IMR-90 (cell line): Measurements from ENCODE around the gene CHST14. TPM values are rescaled to one million over a fixed set of nuclear protein-coding genes. Genes with fewer than 3 reads are reported as not detected.
A peak's percentile ranks its signal among the peaks of the same experiment; 100 is the strongest.

Source experiments
- ATAC-seq: fragments of 200-7000 bp; cut with Tn5 transposase; 2 replicates; pipeline ENCODE4 v1.9.1; 2020; ENCODE audit warnings: low read depth, mild to moderate bottlenecking, moderate library complexity
- BruUV-seq: library from RNA; stranded (reverse); fragments of 400-500 nt; replicated peaks from 2 replicates; lab custom pipeline; 2021; lab: Mats Ljungman, UMichigan
- CTCF ChIA-PET: fragments of 300-600 bp; formaldehyde crosslinking; extraction: SDS; loops from one replicate; lab custom pipeline; 2021; ENCODE audit warnings: antibody characterized with exemption; lab: Yijun Ruan, JAX
- POLR2A ChIA-PET: fragments of 300-600 bp; sonication (Branson Sonifier 250); formaldehyde crosslinking; loops from one replicate; lab custom pipeline; 2022; ENCODE audit warnings: antibody characterized with exemption; ENCODE audit not compliant: unreplicated experiment; lab: Charles Lee
- DNase-seq: peaks from one replicate; pipeline ENCODE4 v3.0.0; 2013
- H2AFZ ChIP-seq: replicated peaks from 2 replicates; pipeline ENCODE3; 2013; ENCODE audit warnings: low read length, mild to moderate bottlenecking; ENCODE audit not compliant: poor library complexity
- H2AK5ac ChIP-seq: 2 replicates; pipeline ENCODE4 v1.6.1; 2013; ENCODE audit warnings: low read depth, low read length, inconsistent platforms
- H2AK9ac ChIP-seq: replicated peaks from 2 replicates; pipeline ENCODE3; 2013; ENCODE audit warnings: mild to moderate bottlenecking, low read depth, low read length, moderate library complexity; ENCODE audit not compliant: poor library complexity
- H2BK120ac ChIP-seq: 2 replicates; pipeline ENCODE4 v1.6.1; 2013; ENCODE audit warnings: low read depth, low read length, inconsistent platforms
- H2BK15ac ChIP-seq: 3 replicates; pipeline ENCODE4 v1.6.1; 2013; ENCODE audit warnings: low read depth, low read length, inconsistent platforms
- H2BK20ac ChIP-seq: 2 replicates; pipeline ENCODE4 v1.6.1; 2013; ENCODE audit warnings: low read depth, mild to moderate bottlenecking, inconsistent platforms, low read length, moderate library complexity
- H2BK5ac ChIP-seq: 2 replicates; pipeline ENCODE4 v1.6.1; 2013; ENCODE audit warnings: mild to moderate bottlenecking, low read depth, low read length, inconsistent platforms; ENCODE audit not compliant: poor library complexity, severe bottlenecking
- H3K14ac ChIP-seq: replicated peaks from 2 replicates; pipeline ENCODE4 v1.6.1; 2013; ENCODE audit warnings: low read depth, low read length, inconsistent platforms
- H3K18ac ChIP-seq: 2 replicates; pipeline ENCODE4 v1.6.1; 2013; ENCODE audit warnings: low read depth, low read length, control low read depth
- H3K23ac ChIP-seq: 2 replicates; pipeline ENCODE4 v1.6.1; 2013; ENCODE audit warnings: low read depth, low read length, inconsistent platforms
- H3K27ac ChIP-seq: 2 replicates; pipeline ENCODE4 v1.5.1; 2013; ENCODE audit warnings: mild to moderate bottlenecking, control low read depth, low read length; ENCODE audit not compliant: insufficient read depth
- H3K27me3 ChIP-seq: 2 replicates; pipeline ENCODE4 v1.6.1; 2013; ENCODE audit warnings: low read length; ENCODE audit not compliant: control insufficient read depth, insufficient read depth
- H3K36me3 ChIP-seq: 2 replicates; pipeline ENCODE4 v1.6.1; 2013; ENCODE audit warnings: low read length, mixed read lengths; ENCODE audit not compliant: control insufficient read depth, insufficient read depth
- H3K4ac ChIP-seq: 2 replicates; pipeline ENCODE4 v1.6.1; 2013; ENCODE audit warnings: low read depth, low read length, inconsistent platforms
- H3K4me1 ChIP-seq: 2 replicates; pipeline ENCODE4 v1.6.1; 2013; ENCODE audit warnings: low read length, mixed read lengths; ENCODE audit not compliant: control insufficient read depth, insufficient read depth
- H3K4me2 ChIP-seq: 2 replicates; pipeline ENCODE4 v1.6.1; 2013; ENCODE audit warnings: low read depth, mild to moderate bottlenecking, control low read depth, low read length, moderate library complexity
- H3K4me3 ChIP-seq: 2 replicates; pipeline ENCODE4 v1.5.1; 2013; ENCODE audit warnings: low read depth, mild to moderate bottlenecking, control low read depth, low read length, moderate library complexity; ENCODE audit not compliant: insufficient read depth
- H3K56ac ChIP-seq: 2 replicates; pipeline ENCODE4 v1.6.1; 2013; ENCODE audit warnings: low read length, inconsistent platforms; ENCODE audit not compliant: insufficient read depth; ENCODE audit errors: extremely low read depth
- H3K79me1 ChIP-seq, 2 experiments: 2 replicates each; pipeline ENCODE4 v1.6.1; 2013; ENCODE audit warnings: low read length in 2 of 2, inconsistent platforms in 1 of 2, low read depth in 1 of 2
- H3K9ac ChIP-seq: 2 replicates; pipeline ENCODE4 v1.6.1; 2013; ENCODE audit warnings: low read depth, low read length, control low read depth
- H3K9me1 ChIP-seq: 2 replicates; pipeline ENCODE4 v1.6.1; 2013; ENCODE audit warnings: low read length, inconsistent platforms; ENCODE audit not compliant: insufficient read depth
- H3K9me3 ChIP-seq: 2 replicates; pipeline ENCODE4 v1.6.1; 2013; ENCODE audit warnings: low read length; ENCODE audit not compliant: control insufficient read depth, insufficient read depth
- H4K20me1 ChIP-seq: 2 replicates; pipeline ENCODE4 v1.6.1; 2013; ENCODE audit warnings: low read length, inconsistent platforms; ENCODE audit not compliant: insufficient read depth
- H4K5ac ChIP-seq: 2 replicates; pipeline ENCODE4 v1.6.1; 2013; ENCODE audit warnings: mild to moderate bottlenecking, low read depth, low read length, control low read depth
- H4K8ac ChIP-seq, 2 experiments: 2 replicates each; pipeline ENCODE4 v1.6.1; 2013; ENCODE audit warnings: low read depth in 2 of 2, low read length in 2 of 2, control low read depth in 1 of 2, inconsistent platforms in 1 of 2
- H4K91ac ChIP-seq: 2 replicates; pipeline ENCODE4 v1.6.1; 2013; ENCODE audit warnings: low read depth, low read length, inconsistent platforms; ENCODE audit not compliant: insufficient read depth
- BHLHE40 ChIP-seq: fragments of 150-350 bp; IDR thresholded peaks from 2 replicates; pipeline ENCODE4 v1.6.1; 2016; ENCODE audit warnings: mild to moderate bottlenecking, low read depth, low read length
- CEBPB ChIP-seq: IDR thresholded peaks from 2 replicates; pipeline ENCODE4 v1.6.1; 2012; ENCODE audit warnings: low read depth, low read length, improper control_type of control experiment
- CHD1 ChIP-seq: IDR thresholded peaks from 2 replicates; pipeline ENCODE4 v1.6.1; 2012; ENCODE audit warnings: low read depth, low read length, improper control_type of control experiment
- CTCF ChIP-seq: conservative IDR thresholded peaks from 2 replicates; pipeline ENCODE4 v1.5.1; 2012; ENCODE audit warnings: mild to moderate bottlenecking, low read depth, low read length, improper control_type of control experiment
- ELK1 ChIP-seq: fragments of 150-350 bp; IDR thresholded peaks from 2 replicates; pipeline ENCODE4 v1.6.1; 2016; ENCODE audit warnings: low read depth, mild to moderate bottlenecking, low read length, moderate library complexity, borderline replicate concordance
- FOS ChIP-seq: fragments of 150-350 bp; IDR thresholded peaks from 2 replicates; pipeline ENCODE4 v1.6.1; 2016; ENCODE audit warnings: low read depth, low read length
- MAFK ChIP-seq: IDR thresholded peaks from 2 replicates; pipeline ENCODE4 v1.6.1; 2012; ENCODE audit warnings: low read depth, low read length, improper control_type of control experiment
- MAZ ChIP-seq: IDR thresholded peaks from 2 replicates; pipeline ENCODE4 v1.6.1; 2012; ENCODE audit warnings: low read depth, mild to moderate bottlenecking, low read length, improper control_type of control experiment, moderate library complexity, borderline replicate concordance
- MXI1 ChIP-seq: IDR thresholded peaks from 2 replicates; pipeline ENCODE4 v1.6.1; 2012; ENCODE audit warnings: low read depth, mild to moderate bottlenecking, low read length, moderate library complexity, borderline replicate concordance
- NFE2L2 ChIP-seq: fragments of 150-350 bp; IDR thresholded peaks from 2 replicates; pipeline ENCODE4 v1.6.1; 2016; ENCODE audit warnings: low read depth, mild to moderate bottlenecking, low read length
- POLR2A ChIP-seq: IDR thresholded peaks from 2 replicates; pipeline ENCODE4 v1.6.1; 2012; ENCODE audit warnings: mild to moderate bottlenecking, low read depth, low read length
- RAD21 ChIP-seq: IDR thresholded peaks from 2 replicates; pipeline ENCODE4 v1.6.1; 2012; ENCODE audit warnings: low read length, improper control_type of control experiment
- RCOR1 ChIP-seq: IDR thresholded peaks from 2 replicates; pipeline ENCODE4 v1.6.1; 2012; ENCODE audit warnings: mild to moderate bottlenecking, low read length, improper control_type of control experiment; ENCODE audit not compliant: insufficient replicate concordance
- RFX5 ChIP-seq: IDR thresholded peaks from 2 replicates; pipeline ENCODE4 v1.8.0; 2012; ENCODE audit warnings: low read depth, mild to moderate bottlenecking, low read length, moderate library complexity
- SMC3 ChIP-seq: fragments of 150-350 bp; IDR thresholded peaks from 2 replicates; pipeline ENCODE4 v1.6.1; 2016; ENCODE audit warnings: low read depth, mild to moderate bottlenecking, antibody characterized with exemption, low read length, moderate library complexity
- USF2 ChIP-seq: fragments of 150-350 bp; IDR thresholded peaks from 2 replicates; pipeline ENCODE4 v1.6.1; 2017; ENCODE audit warnings: mild to moderate bottlenecking, antibody characterized with exemption, low read length, low read depth
- WGBS, 2 experiments: methylation state at CpG; one replicate each; pipeline versions ENCODE4 v1.1.5 to v1.1.7; 2013; ENCODE audit warnings: missing lambda C conversion rate in 2 of 2; ENCODE audit not compliant: insufficient read length in 1 of 2; ENCODE audit errors: extremely low coverage in 2 of 2; 5-methylcytosine and 5-hydroxymethylcytosine counted together
- dilution Hi-C: fragments of 300-500 bp; cut with HindIII; formaldehyde crosslinking; loops from one replicate; pipeline ENCODE4 v1.14.3; 2018; ENCODE audit warnings: low sequenced_read_pairs; ENCODE audit not compliant: unreplicated experiment
- in situ Hi-C: fragments of 300-500 bp; cut with MboI; formaldehyde crosslinking; loops from 3 replicates; pipeline ENCODE4 v1.14.3; 2019; ENCODE audit warnings: low sequenced_read_pairs, inconsistent platforms, mixed read lengths
- intact Hi-C: fragments of 100-400 bp; cut with micrococcal nuclease; formaldehyde crosslinking; loops from 2 replicates; pipeline ENCODE4 v1.10.0; 2022
- polyA plus RNA-seq, 3 experiments: library from polyadenylated mRNA; depleted of rRNA; stranded (reverse); fragments of >200 nt; gene quantifications; 2 replicates each; pipeline ENCODE4 v1.2.3, GENCODE V29; 2012; ENCODE audit warnings: low replicate concordance in 1 of 3
- total RNA-seq: library from RNA; depleted of rRNA; stranded (reverse); fragments of >200 nt; gene quantifications from 2 replicates; pipeline ENCODE4 v1.2.3, GENCODE V29; 2012

Gene CHST14
- total and polyA plus RNA-seq, 2 of the 4 experiments (the other 2 are of a cell fraction) = 3.8 to 19.5 TPM

- no peak overlapping the region for H3K9ac ChIP-seq
- H3K14ac ChIP-seq = no peak overlapping the region
- H4K20me1 ChIP-seq = no peaks in the 10 kb centered on the region
- peak overlapping the region; percentile 54 for H2AFZ ChIP-seq
- H2BK20ac ChIP-seq = no peak overlapping the region
- peak; percentile 76 for ATAC-seq
- WGBS, 2 experiments = 37% methylated on average over 8 of the region's 10 CpGs; no CpG with 5 or more reads in 1 of the 2 experiments
- H2BK5ac ChIP-seq = no peak overlapping the region
- H3K18ac ChIP-seq = no peak overlapping the region
- no peak overlapping the region; the same call in 1 of the 2 replicates for H3K23ac ChIP-seq
- no peak overlapping the region for H3K27ac ChIP-seq
- no TSS peak for BruUV-seq
- H3K4ac ChIP-seq = no peak overlapping the region
- H3K4me2 ChIP-seq = 0 out of 2 replicates have a peak overlapping the region, but pooled peaks have one; percentile 10
- in situ Hi-C loops (no loop called here), intact Hi-C loops (no loop called here), dilution Hi-C loops (no loop called here)
- ChIA-PET CTCF (interaction anchor here (0.6 to 0.7 kb wide), 2 partner anchors 31 to 174 kb away, joined by 3 read pairs; no protein-coding TSS in a partner anchor), POLR2A (no interaction called here)
- H2AK9ac ChIP-seq = peak overlapping the region; percentile 56
- 0 out of 2 replicates have a peak, but pooled peaks cover 2% of the 10 kb centered on the region for H3K9me1 ChIP-seq
- no peak overlapping the region for H4K8ac ChIP-seq
- H4K5ac ChIP-seq = no peak overlapping the region
- no peak overlapping the region for H2BK15ac ChIP-seq
- H3K4me3 ChIP-seq = no peak overlapping the region
- peaks cover 62% of the 10 kb centered on the region for H3K27me3 ChIP-seq
- H4K91ac ChIP-seq = no peak overlapping the region
- no peaks in the 10 kb centered on the region; the same call in 1 of the 2 replicates for H3K36me3 ChIP-seq
- no peaks in the 10 kb centered on the region for H3K9me3 ChIP-seq
- no peak overlapping the region for H2AK5ac ChIP-seq
- peak; percentile 11 for DNase-seq
- H2BK120ac ChIP-seq = no peak overlapping the region
- no peaks in the 10 kb centered on the region; the same call in 1 of the 2 replicates for H3K4me1 ChIP-seq
- no peaks in the 10 kb centered on the region for H3K79me1 ChIP-seq
- no peak overlapping the region for H3K56ac ChIP-seq
- TF ChIP-seq POLR2A = no peak
- no peak for TF ChIP-seq FOS
- no peak for TF ChIP-seq MXI1
- no peak for TF ChIP-seq ELK1
- TF ChIP-seq BHLHE40 = no peak
- TF ChIP-seq MAZ = no peak
- TF ChIP-seq NFE2L2 = no peak
- TF ChIP-seq CEBPB = no peak
- TF ChIP-seq RFX5 = no peak
- TF ChIP-seq MAFK = no peak
- TF ChIP-seq USF2 = no peak
- TF ChIP-seq SMC3 = no peak
- TF ChIP-seq RAD21 = no peak
- TF ChIP-seq CTCF = no peak
- no peak for TF ChIP-seq CHD1
- TF ChIP-seq RCOR1 = no peak
Observed at GRCh38 chr15:40430271-40430805, 40.4 kb upstream of the CHST14 start.
